GM19193 (cell line): ENCODE results near the gene TSPAN31.

ENCODE experiments used
- POLR2A ChIP-seq: IDR thresholded peaks from 4 replicates; pipeline ENCODE4 v1.6.1; 2011; ENCODE audit not compliant: insufficient read depth, insufficient read length; ENCODE audit errors: extremely low read depth

TSPAN31 gene

DNA sequence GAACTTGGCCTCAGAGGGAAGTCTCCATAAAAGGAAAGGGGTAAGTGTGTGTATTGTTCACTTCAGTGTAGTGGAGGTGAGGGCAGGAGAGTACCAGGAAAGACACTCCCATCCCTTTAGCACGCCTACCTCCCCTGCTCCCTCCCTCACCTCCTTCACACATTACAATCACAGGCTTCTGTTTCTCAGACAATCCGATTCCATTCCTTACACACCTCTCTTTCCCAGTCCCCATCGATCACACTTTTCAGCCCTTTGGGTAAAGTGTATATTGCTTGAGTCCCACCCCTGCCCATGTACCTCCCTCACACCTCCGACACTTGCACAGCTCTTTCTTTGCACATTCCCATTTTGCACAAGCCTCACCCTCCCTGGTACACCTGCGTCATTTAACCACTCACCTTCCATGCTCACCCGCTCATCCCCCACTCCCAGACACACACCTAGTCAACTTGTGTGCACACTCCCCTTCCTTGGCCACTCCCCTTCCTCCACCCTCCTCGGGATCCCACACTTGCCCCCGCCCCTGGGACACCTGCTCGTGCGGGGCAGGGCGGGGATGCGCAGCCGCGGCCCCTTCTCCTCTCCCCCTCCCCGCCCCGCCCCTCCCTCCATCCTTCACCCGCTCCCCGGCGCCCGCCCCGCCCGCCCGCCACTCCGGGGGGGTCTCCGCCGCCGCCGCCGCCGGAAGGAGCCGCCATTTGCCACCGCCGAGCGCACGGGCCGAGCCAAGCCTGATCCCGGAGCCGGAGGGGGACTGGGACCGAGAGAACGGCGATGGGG, 9.8 kb downstream of the TSPAN31 start, which contains the start of gene MARCHF9:
MARCHF9 (plus strand) TSS at position 693 of the 783 bp plus-strand sequence. CDS start 426 bp downstream, outside the sequence.
- peak; percentile 40 for TF ChIP-seq POLR2A

DNA sequence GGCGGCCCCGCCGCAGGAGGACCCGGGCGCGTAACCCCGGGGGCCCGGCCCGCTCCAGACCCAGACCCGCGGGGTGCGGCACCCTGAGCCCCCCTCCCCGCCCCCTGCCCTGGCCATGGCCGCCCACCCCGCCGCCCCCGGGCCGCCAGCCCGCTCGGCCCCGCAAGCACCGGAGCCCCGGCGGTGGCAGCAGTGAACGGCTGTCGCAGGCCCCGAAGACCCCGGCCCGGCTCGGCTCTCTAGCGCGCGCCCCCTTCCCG, 10.3 kb downstream of the TSPAN31 start:
- no peak for TF ChIP-seq POLR2A

DNA sequence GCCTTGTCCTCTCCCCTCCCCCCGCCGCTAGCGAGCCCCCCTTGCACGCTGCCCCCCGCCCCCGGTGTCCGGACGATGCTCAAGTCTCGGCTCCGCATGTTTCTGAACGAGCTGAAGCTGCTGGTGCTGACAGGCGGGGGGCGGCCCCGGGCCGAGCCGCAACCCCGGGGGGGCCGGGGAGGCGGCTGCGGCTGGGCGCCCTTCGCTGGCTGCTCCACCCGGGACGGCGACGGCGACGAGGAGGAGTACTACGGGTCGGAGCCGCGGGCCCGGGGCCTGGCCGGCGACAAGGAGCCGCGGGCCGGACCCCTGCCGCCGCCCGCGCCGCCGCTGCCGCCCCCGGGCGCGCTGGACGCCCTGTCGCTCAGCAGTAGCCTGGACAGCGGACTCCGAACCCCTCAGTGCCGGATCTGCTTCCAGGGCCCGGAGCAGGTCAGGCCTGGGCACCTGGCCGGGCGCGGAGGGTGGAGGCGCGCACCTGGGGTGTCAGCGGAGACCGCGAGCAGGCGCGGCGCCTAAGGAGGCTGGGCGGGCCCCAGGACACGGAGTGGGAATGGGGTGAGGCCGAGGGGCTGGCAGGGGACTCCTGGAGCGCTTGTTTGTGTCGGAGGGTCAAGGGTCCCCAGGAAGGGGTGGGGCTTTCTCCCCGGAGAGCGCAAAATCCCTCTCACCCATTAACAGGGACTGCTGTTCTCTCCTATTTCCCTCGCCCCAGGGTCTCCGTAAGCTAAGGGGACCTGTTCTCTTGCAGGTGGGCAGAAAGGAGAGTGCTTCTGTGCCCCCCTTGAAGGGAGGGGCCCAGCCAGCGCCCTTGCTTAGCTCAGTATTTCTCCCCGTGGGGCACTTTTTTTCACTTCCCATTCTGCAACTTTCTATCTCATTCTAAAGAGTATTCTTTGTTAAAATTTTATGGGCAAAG, 10.9 kb downstream of the TSPAN31 start:
- no peak for TF ChIP-seq POLR2A

DNA sequence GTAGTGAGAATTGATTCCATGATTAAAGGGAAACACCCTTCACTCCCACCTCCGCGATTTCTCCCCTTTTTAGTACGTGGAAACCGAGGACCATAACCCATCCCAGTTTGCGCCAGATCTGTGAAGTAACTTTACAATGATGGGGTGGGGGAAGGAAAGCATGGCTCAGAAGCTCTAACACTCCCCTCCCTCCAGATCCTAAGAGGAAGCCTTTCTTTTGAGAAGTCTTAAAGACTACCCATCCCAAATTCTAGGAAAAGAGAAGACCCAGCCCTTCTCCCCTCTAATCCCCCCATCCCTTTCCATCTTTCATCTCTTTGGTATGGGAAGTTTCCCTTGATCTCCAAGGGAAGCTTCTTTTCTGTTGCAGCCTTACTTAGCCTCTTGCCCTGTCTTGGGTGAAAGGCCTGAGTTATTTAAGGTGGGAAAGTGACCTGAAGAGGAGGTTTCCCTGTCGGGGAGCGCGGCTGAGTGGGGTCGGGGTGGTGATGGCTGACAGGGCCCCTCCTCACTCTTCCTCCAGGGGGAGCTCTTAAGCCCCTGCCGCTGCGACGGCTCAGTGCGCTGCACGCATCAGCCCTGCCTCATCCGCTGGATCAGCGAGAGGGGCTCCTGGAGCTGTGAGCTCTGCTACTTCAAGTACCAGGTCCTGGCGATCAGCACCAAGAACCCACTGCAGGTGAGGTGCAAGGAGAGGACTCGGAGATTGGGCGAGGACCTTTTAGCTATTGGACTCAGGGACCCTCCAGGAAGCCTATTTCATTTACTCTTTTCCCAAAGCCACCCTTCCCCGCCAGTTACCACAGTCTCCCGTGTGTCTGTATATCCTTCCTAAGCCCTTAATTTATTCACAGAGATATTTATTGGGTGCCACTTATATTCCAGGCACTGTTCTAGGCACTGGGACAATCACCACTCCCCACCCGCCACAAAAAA, 11.8 kb downstream of the TSPAN31 start:
- no peak for TF ChIP-seq POLR2A

DNA sequence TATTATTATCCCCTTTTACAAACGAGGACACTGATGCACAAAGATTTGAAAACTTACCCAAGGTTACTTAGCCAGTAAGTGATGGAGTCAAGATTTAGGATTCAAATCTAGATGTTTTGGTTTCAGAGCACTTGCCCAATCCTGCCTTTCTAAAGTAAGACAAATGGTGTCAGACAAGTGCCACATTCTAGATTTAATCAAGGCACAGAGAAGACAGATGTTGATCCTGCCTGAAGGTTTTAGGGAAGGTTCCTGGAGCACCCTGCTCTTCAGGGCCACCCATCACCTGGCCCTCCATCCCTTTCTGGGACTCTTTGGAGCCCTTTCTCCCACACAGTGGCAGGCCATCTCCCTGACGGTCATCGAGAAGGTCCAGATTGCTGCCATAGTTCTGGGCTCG, 12.9 kb downstream of the TSPAN31 start:
- no peak for TF ChIP-seq POLR2A

DNA sequence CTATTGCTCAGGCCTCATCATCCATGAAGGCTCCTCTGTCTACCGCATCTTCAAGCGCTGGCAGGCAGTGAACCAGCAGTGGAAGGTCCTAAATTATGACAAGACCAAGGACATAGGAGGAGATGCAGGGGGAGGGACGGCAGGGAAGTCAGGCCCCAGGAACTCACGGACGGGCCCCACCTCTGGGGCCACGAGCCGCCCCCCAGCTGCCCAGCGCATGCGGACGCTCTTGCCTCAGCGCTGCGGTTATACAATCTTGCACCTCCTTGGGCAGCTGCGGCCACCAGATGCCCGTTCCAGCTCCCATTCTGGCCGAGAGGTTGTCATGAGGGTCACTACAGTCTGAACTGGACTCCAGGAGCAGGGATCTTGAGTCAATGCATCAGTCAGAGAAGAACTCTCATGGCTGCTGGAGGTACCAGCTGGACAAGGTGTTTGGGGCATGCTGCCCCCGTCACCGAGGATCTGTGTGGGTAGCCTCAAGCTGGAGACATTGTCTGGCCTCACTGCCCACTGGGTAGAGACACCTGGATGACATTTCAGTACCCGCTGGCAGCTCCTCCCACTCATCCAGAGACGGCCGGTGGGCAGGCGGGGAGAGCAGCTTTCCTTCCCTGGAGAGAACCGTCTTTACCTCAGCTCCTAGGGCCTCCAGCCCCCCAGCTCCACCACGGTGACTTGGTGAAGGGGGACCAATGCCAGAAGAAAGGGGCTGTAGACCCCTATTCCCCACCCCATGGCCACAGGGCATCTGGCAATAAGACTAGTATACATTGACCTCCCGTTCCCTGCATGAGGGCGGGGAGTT, 13.9 kb downstream of the TSPAN31 start:
- TF ChIP-seq POLR2A = no peak

DNA sequence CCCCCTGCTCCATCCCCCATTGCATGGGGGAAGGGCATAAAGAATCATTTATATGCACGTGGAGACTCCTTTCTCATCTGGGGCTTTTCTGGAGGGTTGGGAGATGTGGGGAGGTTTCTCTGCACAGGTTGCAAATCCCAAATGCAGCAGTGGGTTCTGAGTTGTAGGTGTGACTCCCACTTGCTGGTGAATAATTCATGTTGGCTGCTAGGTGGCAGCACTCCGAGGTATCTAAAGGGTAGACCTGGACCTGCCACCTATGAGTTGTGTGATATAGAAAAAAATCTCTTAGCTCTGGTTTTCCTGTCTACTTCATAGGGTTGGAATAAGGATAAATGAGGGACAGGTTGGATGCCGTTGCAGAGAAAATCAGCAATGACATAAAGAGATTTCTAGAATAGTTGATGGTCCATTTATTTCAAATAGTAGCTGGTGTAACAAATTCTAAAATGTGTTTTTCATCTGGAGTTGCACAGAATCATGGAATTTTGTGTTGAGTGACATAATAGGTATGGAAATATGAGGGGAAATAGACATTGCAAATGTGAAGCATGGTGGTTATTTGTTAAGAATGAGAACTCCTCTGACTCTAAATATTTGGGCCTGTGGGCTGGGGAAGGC, 14.6 kb downstream of the TSPAN31 start:
- no peak for TF ChIP-seq POLR2A

DNA sequence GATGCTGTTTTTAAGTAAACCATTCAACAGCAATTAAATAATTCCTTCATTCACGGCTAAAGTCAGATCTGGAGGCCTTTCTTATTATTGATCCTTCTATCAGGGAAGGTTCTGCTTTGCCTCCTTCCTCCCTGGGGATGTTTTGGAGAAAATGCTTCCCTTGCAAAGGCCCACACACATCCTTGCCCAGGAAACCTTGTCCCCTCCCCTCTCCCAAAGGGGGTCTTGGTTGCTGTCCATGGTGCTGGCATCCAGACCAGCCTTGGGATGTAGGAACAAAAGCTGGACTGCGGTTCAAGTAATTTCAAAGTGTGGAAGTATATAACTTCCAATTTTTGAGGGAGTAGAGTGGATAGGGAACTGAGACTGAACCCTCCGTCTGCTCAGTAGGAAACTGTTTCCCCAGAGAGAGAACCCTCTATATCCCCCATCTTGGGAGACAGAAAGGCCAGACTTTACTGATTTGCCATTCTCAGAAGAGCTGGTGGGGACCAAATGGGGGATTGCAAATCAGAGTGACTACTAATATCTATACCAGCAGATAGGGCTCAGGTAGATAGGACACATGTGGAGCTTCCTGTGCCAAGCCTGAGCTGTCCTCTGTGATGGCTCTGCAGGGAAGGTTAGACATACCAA, 15.6 kb downstream of the TSPAN31 start:
- no peak for TF ChIP-seq POLR2A

DNA sequence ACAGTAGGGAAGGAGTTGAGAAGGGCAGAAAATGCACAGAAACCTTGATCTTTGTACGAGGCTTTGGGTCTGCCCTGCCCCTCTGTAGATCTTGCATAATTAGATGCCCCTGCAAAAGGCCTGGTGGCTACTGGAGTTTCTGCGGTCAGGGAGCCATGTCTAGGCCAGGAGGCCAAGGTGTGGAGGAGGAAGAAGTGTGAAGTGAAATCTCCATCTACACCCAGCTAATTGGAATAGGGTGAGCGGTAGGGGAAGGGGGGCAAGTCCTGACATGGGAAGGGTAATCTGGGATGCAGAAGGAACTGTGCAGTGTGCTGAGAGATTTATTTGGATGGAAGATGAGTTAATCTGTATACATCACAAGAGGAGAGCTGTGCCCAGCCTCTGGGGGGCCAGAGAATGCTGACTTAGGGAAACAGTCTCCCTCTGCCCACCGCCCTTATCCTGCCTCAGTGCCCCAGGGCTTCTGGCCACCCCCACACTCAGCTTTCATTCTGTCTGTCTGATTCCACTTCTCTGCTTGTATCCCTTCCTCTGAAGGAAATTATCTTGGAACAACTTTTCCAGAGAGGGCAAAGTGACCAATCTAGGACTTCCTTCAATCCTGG, 16.7 kb downstream of the TSPAN31 start:
- TF ChIP-seq POLR2A = no peak

DNA sequence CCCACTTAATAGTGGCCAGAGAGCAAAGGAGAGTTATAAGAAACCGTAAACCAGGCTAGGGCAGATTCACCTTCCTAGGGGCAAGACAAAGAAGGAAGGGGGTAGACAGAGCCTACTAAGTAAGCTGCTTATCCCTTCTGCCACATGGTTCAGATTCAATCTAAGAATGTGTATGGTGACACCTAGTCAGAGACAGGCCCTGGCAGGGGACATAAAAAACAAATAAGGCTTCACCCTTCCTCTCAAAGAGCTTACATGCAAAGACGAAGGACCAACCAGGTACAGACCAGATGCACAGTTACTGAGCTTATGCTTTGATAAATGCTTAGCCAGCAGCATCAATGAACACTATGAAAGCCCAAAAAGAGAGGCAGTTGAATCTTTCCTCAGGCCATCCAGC, 17.6 kb downstream of the TSPAN31 start:
- TF ChIP-seq POLR2A = no peak

DNA sequence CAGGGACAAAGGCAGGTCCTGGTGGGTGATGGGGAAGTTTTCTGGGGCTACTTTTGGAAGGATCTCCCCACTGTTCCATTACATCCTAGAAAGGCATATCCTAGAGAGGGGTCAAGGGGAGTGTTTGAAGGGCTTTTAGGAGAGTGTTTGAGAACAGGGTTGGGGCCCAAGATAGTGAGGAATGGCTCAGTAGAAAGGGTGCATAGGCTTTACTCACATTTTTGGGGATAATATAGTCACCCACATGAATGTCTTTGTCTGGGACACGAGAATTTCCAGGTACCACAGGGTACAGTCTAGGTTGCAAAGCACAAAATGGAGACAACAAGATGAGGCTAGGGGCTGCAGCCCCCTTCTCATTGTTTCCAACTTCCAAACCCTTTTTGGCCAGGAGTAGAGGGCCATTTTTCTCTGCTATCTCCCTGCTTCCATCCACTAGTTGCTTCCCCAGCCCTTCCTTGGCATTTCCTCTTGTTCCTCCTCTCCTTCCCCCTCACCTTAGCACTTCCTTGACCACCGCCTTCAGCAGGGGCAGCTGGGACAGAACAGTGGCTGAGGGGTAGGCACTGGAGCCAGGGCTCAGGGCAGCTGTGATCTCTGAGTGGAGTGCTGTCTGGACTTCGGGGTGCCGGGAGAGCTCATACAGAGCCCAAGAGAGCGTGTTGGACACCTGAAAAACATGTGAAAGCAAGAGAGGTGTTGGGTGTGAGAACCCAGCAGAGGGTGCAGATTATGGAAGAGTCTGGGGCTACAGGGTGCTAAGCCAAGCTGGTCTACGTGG, 19.2 kb downstream of the TSPAN31 start:
- TF ChIP-seq POLR2A = no peak

DNA sequence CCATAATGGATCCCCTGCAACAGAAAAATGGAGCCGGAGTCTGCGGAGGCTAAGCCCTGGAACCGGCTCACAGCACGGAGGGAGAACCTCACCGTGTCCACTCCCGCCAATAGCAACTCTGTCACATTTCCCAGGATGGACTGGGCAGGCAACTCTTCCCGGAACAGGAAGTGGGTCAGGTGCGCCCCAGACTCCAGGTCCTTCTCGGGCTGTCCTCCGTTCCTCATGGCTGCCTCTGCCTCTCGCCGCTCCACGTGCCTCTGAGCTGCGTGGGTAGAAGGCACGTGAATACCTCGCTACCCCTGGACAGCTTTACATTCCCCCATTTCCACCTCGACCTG, 19.8 kb downstream of the TSPAN31 start:
- no peak for TF ChIP-seq POLR2A
